NCI-H1694 (cell line): ENCODE data around the gene SPNS2.

Experiments
- DNase-seq: peaks from one replicate; lab custom pipeline; 2025; lab: John Stamatoyannopoulos, UW

The SPNS2 gene

DNA sequence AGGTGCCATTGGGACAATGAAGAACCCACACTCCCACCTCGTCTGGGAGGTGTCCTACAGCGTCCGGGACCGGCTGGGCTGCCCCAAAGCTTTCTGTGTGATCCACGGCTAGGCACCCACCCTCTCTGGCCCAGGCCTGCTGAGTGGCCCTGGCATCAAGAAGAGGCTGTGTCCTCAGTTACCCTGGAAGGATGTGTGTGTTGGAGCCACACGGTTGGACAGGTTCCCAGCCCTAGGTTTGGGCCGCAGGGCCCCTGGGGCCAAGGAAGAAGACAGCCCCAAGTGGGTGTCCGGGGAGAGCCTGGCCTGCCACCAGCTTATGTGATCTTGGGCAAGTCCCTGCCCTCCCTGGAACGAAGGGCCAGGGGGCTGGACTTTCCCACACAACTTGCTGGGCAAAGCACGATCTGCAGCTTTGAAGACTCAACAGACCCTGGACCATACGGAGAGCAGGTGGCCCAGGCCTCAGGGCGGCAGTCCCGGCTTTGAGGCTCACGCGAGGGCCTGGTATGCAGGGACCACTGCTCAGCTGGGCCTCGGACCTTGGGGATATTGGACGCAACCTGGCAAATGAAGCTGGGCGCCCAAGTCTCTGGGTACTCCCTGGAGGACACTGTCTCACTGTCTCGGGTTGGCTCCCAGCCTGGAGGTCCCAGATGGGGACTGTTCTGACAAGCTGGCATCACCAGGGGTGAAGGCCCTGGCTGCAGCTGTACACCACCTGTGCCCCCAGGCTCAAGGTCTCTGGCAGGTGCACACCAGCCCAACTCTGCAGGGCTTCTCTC, 39.0 kb downstream of the SPNS2 start:
- DNase-seq = peak; percentile 72

GRCh38 chr17:4538236-4539002, 39.7 kb downstream of the SPNS2 start:
- no peak for DNase-seq

DNA sequence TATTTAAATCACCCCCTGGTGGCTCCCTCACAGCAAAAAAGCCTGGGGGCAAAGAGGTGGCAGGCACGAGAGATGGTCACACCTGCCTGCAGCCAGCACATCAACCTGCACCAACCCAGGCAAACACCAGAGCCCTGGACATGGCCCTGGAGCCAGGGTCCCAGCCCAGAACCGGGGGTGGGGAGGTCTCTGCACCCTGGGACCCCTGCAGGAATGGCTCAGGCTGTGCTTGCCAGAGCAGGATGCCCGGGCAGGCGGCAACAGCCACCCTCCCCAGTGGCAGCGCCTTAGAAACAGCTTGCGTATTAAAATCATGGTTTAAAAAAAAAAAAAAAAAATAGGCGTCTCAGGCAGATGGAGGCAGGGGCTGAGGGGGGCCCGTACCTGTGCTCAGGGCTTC, 40.3 kb downstream of the SPNS2 start:
- no peak for DNase-seq

- no peak for DNase-seq
Measured at GRCh38 chr17:4539576-4540223, 41.0 kb downstream of the SPNS2 start.

GRCh38 chr17:4540224-4540651, 41.6 kb downstream of the SPNS2 start:
- no peak for DNase-seq

DNA sequence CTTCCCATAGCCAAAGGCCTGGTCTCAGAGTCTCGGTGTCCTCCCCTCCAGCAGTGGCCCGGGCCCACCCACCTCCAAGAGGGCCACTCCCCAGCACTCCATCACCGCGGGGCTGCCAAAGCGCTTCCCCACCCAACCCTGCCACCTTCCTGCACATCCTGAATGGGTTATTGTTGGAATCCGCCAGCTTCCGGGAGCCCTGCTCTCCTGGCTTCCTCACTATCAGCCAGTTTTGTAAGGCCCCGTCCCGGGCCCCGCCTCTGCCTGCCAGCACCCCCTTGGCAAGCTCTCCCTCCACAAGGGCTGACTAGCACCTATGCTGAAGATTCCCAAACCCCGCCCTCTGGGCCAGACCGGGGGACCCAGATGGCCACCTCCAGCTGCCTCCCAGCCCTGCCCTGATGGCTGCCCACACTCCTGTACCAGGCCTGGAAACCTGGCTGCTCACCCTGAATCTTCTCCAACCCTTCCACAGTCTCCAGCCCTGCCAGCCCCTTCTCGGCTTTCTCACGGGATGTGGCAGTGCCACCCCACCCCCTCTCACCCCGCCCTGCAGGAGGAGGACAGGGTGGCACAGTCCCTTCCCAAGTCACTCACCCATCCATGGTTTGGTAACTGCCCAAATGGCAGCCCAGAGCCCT, 42.1 kb downstream of the SPNS2 start:
- no peak for DNase-seq

GRCh38 chr17:4541328-4542002, 42.8 kb downstream of the SPNS2 start:
- DNase-seq = no peak

GRCh38 chr17:4542003-4542725, 43.5 kb downstream of the SPNS2 start:
- DNase-seq = no peak

- DNase-seq = no peak
Measured at GRCh38 chr17:4542726-4543191, 44.1 kb downstream of the SPNS2 start.

DNA sequence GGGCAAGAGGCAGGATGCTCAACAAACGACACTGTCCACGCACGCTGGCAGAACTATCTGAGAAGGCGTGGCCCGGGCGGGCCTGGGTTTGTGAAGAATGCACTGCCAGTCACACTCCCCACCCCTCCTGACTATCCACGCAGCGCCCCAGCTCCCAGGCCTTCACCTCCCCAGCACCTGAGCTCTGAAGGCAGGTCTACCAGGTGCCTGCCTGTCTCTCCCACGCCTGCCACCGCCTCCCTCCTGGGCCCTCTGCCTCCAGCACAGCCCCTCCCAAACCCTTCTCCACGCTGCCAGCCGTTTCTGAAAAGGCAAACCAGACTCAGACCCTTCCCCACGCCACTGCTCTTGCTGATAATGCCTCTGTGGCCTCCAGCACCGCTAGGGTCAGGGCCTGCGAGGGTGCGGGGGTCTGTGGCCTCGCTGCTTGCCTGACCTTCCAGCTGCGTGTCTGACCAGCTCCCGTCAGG, 44.9 kb downstream of the SPNS2 start:
- DNase-seq = no peak

- DNase-seq = no peak
Measured at GRCh38 chr17:4544135-4544950, 45.7 kb downstream of the SPNS2 start.

DNA sequence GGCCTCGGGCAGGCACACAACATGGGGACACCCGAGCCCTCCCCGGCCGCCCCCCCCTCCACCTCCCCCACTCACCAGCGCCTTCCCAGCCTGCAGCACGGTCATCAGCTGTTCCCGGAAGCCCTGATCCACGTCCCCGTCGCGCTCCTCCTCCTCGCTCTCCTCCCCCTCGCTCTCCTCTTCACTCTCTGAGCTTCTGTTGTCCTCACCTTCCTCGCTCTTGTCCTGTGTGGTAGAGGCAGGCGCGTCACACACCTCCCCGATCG, 46.2 kb downstream of the SPNS2 start:
- no peak for DNase-seq

- no peak for DNase-seq
Measured at GRCh38 chr17:4545217-4545951, 46.7 kb downstream of the SPNS2 start.

- DNase-seq = no peak
Measured at GRCh38 chr17:4547118-4547906, 48.6 kb downstream of the SPNS2 start.

- DNase-seq = no peak
Measured at GRCh38 chr17:4548061-4548461, 49.4 kb downstream of the SPNS2 start.

GRCh38 chr17:4548721-4549531, 50.2 kb downstream of the SPNS2 start:
- no peak for DNase-seq

DNA sequence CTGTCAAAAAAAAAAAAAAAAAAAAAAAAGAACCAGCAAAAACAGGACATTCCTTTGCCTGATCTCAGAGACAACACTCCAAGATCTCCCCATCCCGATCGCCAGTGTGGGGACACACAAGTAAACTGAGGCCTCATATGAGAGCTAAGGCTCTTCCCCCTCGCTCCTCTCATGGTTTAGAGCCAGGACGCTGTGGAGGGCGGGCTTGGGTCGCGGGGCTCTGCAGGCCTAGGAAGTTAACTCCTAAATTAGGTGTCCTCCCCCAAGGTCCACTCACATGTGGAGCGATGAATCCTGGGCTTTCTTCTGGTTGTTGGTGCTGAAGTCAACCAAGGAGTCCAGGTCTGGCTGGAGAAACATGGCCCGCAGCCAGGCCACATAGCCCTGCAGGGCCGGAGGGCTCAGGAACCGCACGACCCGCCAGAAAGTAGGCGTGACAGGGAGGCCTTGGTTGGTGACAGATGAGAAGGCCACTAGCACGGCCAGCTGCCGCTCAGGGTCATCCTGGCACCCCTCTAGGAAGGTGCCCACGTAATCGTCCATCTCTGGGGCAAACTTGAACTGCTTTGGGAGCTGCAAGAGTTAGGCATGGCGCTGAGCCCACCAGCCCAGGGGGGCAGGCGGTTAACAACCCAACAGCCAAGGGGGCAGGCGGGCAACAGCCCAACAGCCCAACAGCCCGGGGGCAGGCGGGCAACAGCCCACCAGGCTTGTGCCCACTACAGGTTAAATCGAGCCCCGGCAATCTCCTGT, 51.3 kb downstream of the SPNS2 start:
- DNase-seq = no peak
